ENCODE results near the gene PLXND1.
"Not testable (repeated sequence)": the region's sequence is repeated elsewhere in the genome, so short reads cannot be mapped to it uniquely, and the experiment has no call there.

PLXND1 gene

DNA sequence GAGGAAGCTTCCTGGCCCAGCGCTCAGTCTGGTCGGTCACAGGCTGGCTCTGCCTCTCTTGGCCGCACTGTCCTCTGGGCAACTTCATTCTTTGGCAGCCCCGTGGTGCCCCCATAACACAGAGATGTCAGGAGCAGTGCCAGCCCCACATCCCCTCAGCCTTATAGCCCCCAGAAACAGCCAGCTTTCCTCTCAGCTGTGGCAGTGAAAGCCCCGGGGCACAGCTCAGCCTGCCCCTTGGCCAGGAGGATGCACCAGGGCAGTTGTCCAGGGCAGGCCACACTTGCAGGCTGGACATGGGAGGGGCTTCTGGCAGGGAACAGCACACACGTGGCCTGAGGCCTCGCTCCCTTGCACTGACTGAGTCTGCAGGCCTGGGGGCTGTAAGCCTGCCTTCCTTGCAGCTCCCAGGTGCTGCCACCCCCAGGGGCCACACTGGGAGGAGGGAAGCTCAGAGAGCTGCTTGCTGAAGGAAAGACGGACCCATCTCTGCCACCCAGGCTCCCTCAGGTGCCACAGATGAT, 88.4 kb downstream of the PLXND1 start:
- no peak for DNase-seq (ENCODE audit: low read depth in 2 of 2)
- TF ChIP-seq, protein P1, sequence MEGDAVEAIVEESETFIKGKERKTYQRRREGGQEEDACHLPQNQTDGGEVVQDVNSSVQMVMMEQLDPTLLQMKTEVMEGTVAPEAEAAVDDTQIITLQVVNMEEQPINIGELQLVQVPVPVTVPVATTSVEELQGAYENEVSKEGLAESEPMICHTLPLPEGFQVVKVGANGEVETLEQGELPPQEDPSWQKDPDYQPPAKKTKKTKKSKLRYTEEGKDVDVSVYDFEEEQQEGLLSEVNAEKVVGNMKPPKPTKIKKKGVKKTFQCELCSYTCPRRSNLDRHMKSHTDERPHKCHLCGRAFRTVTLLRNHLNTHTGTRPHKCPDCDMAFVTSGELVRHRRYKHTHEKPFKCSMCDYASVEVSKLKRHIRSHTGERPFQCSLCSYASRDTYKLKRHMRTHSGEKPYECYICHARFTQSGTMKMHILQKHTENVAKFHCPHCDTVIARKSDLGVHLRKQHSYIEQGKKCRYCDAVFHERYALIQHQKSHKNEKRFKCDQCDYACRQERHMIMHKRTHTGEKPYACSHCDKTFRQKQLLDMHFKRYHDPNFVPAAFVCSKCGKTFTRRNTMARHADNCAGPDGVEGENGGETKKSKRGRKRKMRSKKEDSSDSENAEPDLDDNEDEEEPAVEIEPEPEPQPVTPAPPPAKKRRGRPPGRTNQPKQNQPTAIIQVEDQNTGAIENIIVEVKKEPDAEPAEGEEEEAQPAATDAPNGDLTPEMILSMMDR (IDR thresholded peaks at IDR 0.05; ENCODE audit: low read depth, low read length), result no peak
- no peak overlapping the region for H3K4me3 ChIP-seq (replicated peaks in 1 of 2; ENCODE audit: low read depth in 2 of 2, low read length in 2 of 2)

DNA sequence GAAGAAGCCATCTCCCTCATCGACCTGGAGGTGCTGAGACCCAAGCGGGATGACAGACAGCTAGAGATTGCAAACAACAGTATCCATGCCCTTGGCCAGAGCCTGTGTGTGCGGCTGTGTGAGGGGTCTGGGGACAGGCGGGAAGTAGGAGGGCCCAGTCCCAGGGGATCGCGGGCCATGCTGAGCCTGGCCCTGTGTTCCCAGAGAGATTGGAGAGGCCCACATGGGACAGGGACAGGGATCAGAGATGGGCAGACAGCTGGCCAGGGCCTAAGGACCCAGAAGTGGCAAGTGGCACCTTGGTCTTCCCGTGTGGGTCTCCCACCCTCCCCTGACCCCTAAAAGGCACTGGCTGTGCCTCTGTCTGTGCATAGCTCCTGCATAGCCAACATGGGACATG, 89.0 kb downstream of the PLXND1 start:
- TF ChIP-seq, protein P1 (IDR thresholded peaks at IDR 0.05; ENCODE audit: low read depth, low read length), result no peak
- H3K4me3 ChIP-seq (replicated peaks in 1 of 2; ENCODE audit: low read depth in 2 of 2, low read length in 2 of 2), result no peak overlapping the region
- DNase-seq (ENCODE audit: low read depth in 2 of 2), result no peak

DNA sequence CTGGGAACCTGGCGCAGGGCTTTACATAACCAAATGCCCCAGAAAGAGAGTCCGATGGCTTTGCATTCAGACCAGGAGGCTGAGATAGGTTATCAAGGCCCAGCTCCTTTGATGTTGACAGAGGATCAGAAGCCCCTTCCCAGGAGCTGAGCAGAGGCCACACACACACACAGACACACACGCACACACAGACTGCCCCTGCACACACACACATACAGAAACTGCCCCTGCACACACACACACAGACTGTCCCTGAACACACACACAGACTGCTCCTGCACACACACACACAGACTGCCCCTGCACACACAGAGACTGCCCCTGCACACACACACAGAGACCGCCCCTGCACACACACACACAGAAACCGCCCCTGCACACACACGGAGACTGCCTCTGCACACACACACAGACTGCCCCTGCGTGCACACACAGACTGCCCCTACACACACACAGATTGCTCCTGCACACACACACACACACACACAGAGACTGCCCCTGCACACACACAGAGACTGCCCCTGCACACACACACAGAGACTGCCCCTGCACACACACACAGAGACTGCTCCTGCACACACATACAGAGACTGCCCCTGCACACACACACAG, 90.5 kb downstream of the PLXND1 start:
- H3K4me3 ChIP-seq (replicated peaks in 1 of 2; ENCODE audit: low read depth in 2 of 2, low read length in 2 of 2); DNase-seq (ENCODE audit: low read depth in 2 of 2): not testable (repeated sequence)

DNA sequence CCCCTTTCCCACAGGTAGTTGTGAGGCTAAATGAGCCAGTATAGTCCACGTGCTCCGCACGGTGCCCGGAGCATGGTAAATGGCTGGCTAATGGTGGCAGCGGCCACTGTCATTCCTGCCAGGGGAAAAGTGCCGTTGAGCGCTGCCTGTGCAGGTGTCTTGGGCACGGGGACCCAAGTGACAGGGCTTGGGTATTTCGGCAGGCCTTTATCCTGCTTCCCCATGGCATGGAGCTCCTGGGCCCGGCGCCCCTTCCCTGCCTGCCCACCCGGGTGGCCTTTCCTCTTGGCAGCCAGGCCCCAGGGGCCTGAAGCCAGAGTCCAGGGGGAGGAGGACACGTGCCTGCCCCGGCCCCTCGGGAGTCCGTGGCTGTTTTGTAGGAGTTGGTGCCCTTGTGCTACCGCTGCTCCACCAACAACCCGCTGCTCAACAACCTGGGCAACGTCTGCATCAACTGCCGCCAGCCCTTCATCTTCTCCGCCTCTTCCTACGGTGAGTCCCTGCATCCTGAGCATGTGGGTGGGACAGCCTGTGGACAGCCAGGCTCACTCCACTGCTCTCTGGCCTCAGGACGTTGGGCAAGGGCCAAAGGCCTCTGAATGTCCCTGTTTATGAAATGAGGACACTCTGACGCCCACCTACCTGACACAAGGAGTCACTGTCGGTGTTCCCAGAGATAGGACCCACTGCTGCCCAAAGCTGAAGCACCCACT, 91.2 kb downstream of the PLXND1 start:
- not testable (repeated sequence) for DNase-seq (ENCODE audit: low read depth in 2 of 2); H3K4me3 ChIP-seq (replicated peaks in 1 of 2; ENCODE audit: low read depth in 2 of 2, low read length in 2 of 2)

DNA sequence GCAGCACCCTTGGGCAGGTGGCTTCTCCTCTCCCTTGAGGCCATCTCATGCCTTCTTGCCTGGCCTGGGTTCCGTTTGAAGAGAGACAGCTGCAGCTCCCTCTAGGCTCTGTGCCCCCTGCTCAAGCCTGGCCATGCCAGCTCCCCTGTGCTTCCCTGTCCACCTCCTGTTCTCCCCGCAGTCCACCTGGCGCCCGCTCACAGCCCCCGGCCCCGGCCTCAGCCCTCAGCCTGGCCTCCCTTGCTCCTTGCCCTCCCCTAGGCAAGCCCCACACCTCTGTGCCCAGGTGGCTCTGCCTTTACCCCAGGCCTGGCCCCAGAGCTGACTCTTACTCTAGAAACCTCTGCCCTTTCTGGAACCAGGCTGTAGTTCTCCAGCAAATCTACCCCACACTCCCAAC, 91.9 kb downstream of the PLXND1 start:
- TF ChIP-seq, protein P1 (IDR thresholded peaks at IDR 0.05; ENCODE audit: low read depth, low read length), result no peak
- H3K4me3 ChIP-seq (replicated peaks in 1 of 2; ENCODE audit: low read depth in 2 of 2, low read length in 2 of 2), result no peak overlapping the region
- no peak for DNase-seq (ENCODE audit: low read depth in 2 of 2)

DNA sequence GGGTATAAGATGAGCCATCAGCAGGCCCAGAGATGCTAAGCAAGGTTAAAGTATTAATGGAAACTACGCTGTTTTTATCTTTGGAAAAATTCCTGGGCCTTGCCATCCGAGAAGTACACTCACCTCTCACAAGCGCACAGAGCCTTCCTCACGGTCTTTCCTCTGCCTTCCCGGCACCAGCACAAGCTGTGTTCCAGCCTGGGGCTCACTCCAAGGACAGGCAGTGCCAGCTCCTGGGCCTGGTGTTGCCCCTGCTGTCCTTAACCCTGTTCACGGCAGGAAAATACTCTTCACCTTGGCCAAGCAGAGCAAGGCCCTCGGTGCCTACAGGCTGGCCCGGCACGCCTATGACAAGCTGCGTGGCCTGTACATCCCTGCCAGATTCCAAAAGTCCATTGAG, 92.4 kb downstream of the PLXND1 start:
- TF ChIP-seq, protein P1 (IDR thresholded peaks at IDR 0.05; ENCODE audit: low read depth, low read length), result no peak
- no peak for DNase-seq (ENCODE audit: low read depth in 2 of 2)

DNA sequence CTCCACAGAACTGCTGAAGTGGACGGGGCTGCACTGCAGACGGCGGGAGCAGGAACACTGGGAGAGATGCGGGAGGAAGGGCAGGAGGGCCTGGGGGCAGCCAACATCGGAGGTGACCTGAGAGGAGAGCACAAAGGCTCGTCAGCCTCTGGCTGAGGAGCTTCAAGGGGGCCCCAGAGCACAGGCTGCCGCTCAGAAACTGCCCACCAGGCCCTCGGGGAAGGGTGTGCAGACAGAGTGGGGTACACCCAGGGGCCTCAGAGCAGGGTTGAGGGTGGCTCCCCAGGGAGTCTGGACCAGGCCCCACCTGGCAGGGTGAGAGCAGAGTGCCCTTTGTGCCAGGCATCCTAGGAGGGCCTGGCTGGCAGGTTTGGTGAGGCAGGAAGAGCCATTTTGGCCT, 92.8 kb downstream of the PLXND1 start:
- DNase-seq (ENCODE audit: low read depth in 2 of 2), result no peak
- no peak overlapping the region for H3K4me3 ChIP-seq (replicated peaks in 1 of 2; ENCODE audit: low read depth in 2 of 2, low read length in 2 of 2)
- TF ChIP-seq, protein P1 (IDR thresholded peaks at IDR 0.05; ENCODE audit: low read depth, low read length), result no peak

More for the DNA sequence above, 92.4 kb downstream of the PLXND1 start:
- H3K4me3 ChIP-seq (replicated peaks in 1 of 2; ENCODE audit: low read depth in 2 of 2, low read length in 2 of 2), result no peak overlapping the region
